Heart right ventricle (tissue), 16 donors: Measurements from ENCODE around the gene RAB34. TPM values are rescaled to one million over a fixed set of nuclear protein-coding genes. Genes with fewer than 3 reads are reported as not detected.

Experiments
- ATAC-seq, 8 donors: fragments of 200-7000 bp; cut with Tn5 transposase; one replicate each; pipeline ENCODE4 v1.9.1; 2020; ENCODE audit warnings: mild to moderate bottlenecking in 8 of 8, moderate library complexity in 8 of 8, moderate number of reproducible peaks in 1 of 8
- DNase-seq, 2 donors: peaks; one replicate each; pipeline ENCODE4 v3.0.0-alpha.2; 2020
- H3K27ac ChIP-seq, 10 donors: fragments of 200-600 bp; sonication (generic) in 2 of 10; one replicate each; pipeline versions ENCODE4 v1.5.0 to v1.8.0; 2020 to 2022; ENCODE audit warnings: mild to moderate bottlenecking in 3 of 10
- H3K27me3 ChIP-seq, 7 donors: fragments of 200-600 bp; one replicate each; pipeline ENCODE4 v1.8.0; 2021 to 2022; ENCODE audit warnings: mild to moderate bottlenecking in 2 of 7
- H3K36me3 ChIP-seq, 9 donors: fragments of 200-600 bp; sonication (generic) in 1 of 9; one replicate each; pipeline versions ENCODE4 v1.5.0 to v1.8.0; 2020 to 2022; ENCODE audit warnings: mild to moderate bottlenecking in 2 of 9
- H3K4me1 ChIP-seq, 9 donors: fragments of 200-600 bp; sonication (generic) in 1 of 9; one replicate each; pipeline versions ENCODE4 v1.5.0 to v1.8.0; 2020 to 2022; ENCODE audit warnings: mild to moderate bottlenecking in 4 of 9
- H3K4me3 ChIP-seq, 10 donors: fragments of 200-600 bp; sonication (generic) in 2 of 10; one replicate each; pipeline versions ENCODE4 v1.5.0 to v1.8.0; 2020 to 2022; ENCODE audit warnings: mild to moderate bottlenecking in 7 of 10, moderate library complexity in 2 of 10
- H3K9me3 ChIP-seq, 11 donors: fragments of 200-600 bp in 10 of 11; sonication (generic) in 2 of 11; one replicate each; pipeline versions ENCODE4 v1.5.0 to v1.8.0; 2013 to 2022; ENCODE audit warnings: mild to moderate bottlenecking in 2 of 11, control low read depth in 1 of 11, moderate library complexity in 1 of 11
- WGBS, 2 donors: extraction: QIAGEN DNeasy Blood & Tissue Kit; methylation state at CpG; one replicate each; pipeline ENCODE4 v1.1.7; 2013; ENCODE audit warnings: inconsistent platforms in 1 of 2; 5-methylcytosine and 5-hydroxymethylcytosine counted together
- intact Hi-C, 10 donors: fragments of 100-400 bp; cut with DNase I; formaldehyde crosslinking; loops; one replicate each; pipeline versions ENCODE4 v1.11.1 to v1.14.2; 2022
- polyA plus RNA-seq, 2 donors: library from polyadenylated mRNA; stranded (reverse); fragments of 200-250 nt; gene quantifications; one replicate each; pipeline ENCODE4 v1.2.3, GENCODE V29; 2013
- total RNA-seq, 10 donors: library from RNA; stranded (reverse); fragmentation: NEBNext Ultra II Directional in 3 of 10; extraction: Animal tissue kit (Norgen Biotek cat#: 25700) in 3 of 10; gene quantifications; one replicate each; pipeline versions ENCODE4 v1.2.1 to v1.2.4, GENCODE V29; 2021 to 2023
- TF ChIP-seq, protein P1 (sequence below), 9 donors: fragments of 200-600 bp; sonication (generic) in 2 of 9; IDR thresholded peaks; one replicate each; pipeline versions ENCODE4 v1.5.0 to v1.8.0; 2021 to 2022; ENCODE audit warnings: antibody characterized with exemption in 9 of 9, mild to moderate bottlenecking in 5 of 9, moderate library complexity in 1 of 9
- donor health status: Arrhythmogenic right ventricular cardiomyopathy.
- donor health status: ischemic (EF 13 %, LVEDD 7.1; RV severe dilation, severe dysfunction).
- donor health status: healthy with polysubstance abuse.
- donor health status: DM: no; HTN: yes; CAD: no.
- donor health status: DM: no; HTN: no; CAD: no.
- donor health status: ischemic (EF 25% LVEDD 6.9; RV normal size, moderate dysfunction).
- donor health status: ischemic (EF 25% LVEDD 5.7; RV mildly dilated, moderate dysfunction).
- donor health status: healthy.
- donor health status: DM: yes; HTN: yes; CAD: no.
- donor health status: Ischemic cardiomyopathy.
- donor health status: ischemic (EF 35%, LVEDD 5.7; RV mildly dilated, moderate dysfunction).
- donor health status: nonischemic (EF 11% LVEDD 7.7; RV severe dilation, severe dysfunction).
- donor health status: DM: yes; HTN: yes; CAD: no.
- donor health status: PGD.
- donor health status: ischemic (EF 29% LVEDD 5.4; RV normal size, mild dysfunction).
- donor health status: nonischemic (EF 23%, LVEDD 6.1; RV moderate dilation, normal function).

The RAB34 gene
- total and polyA plus RNA-seq, 12 donors: 7.0 to 37.3 (median 11.8) TPM

DNA sequence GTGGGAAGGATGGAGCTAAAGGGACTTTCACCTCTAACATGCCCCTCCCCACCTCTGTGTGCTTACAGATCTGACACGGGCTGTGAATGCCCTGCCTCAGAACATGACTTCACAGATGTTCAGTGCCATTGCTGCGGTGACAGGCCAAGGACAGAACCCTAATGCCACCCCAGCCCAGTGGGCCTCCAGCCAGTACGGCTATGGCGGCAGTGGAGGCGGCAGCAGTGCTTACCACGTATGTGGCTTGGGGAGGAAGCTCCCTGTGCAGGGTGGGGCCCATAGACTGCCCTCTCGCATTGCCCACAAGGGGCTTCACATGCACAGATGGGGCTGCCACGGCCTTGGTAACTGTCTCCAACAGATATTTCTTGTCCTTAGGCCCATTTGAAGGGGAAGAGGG is 17.4 kb downstream of the RAB34 start:
- Histone ChIP-seq H3K27ac (no peak overlapping the region), H3K9me3 (no peaks in the 10 kb centered on the region), H3K4me3 (no peak overlapping the region), H3K27me3 (no peaks in the 10 kb centered on the region), H3K36me3 (peaks cover 5 to 98% (median 81%) of the 10 kb centered on the region in 9 donors), H3K4me1 (no peaks in the 10 kb centered on the region)
- ATAC-seq: no peak
- 86 to 88% methylated on average over 8 of the region's 8 CpGs for WGBS, 2 donors
- intact Hi-C loops: loop anchor here in 2 of 10 donors (5.0 kb wide), 2 partner anchors 48 to 517 kb away; no protein-coding TSS in a partner anchor
- TF ChIP-seq, protein P1, sequence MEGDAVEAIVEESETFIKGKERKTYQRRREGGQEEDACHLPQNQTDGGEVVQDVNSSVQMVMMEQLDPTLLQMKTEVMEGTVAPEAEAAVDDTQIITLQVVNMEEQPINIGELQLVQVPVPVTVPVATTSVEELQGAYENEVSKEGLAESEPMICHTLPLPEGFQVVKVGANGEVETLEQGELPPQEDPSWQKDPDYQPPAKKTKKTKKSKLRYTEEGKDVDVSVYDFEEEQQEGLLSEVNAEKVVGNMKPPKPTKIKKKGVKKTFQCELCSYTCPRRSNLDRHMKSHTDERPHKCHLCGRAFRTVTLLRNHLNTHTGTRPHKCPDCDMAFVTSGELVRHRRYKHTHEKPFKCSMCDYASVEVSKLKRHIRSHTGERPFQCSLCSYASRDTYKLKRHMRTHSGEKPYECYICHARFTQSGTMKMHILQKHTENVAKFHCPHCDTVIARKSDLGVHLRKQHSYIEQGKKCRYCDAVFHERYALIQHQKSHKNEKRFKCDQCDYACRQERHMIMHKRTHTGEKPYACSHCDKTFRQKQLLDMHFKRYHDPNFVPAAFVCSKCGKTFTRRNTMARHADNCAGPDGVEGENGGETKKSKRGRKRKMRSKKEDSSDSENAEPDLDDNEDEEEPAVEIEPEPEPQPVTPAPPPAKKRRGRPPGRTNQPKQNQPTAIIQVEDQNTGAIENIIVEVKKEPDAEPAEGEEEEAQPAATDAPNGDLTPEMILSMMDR (IDR thresholded peaks at IDR 0.05): no peak
- DNase-seq: no peak

DNA sequence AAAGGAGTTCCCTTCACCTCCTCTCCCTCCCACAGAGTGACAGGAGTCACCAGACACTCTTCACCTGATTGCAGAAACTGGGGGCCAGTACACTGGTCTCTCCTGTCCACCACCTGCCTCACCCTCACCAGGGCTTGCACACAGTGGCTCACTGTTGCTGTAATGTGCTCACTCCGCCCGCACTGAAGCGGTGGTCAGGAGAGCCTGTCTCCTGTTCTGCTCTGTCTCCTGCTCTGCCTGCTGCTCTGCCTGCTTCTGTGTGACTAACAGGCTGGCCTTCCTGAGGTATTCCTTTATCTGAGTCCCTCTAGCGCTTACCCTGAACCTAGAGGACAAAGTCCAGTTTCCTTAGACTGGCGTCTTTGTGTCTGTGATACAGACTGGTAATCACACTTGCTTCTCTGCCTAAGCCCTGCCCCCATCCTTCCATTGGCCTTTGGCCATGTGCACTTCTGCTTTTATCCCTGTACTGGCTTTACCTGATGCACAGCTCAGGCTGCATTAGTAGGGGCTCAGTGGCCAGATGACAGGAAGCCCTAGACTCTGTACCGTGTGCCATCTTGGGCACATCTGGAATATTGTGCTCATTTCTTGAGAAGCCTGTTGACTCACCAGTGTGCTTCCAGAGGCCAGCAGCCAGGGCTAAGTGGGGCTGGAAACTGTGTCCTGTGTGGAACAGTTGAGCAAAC is 19.3 kb downstream of the RAB34 start:
- Histone ChIP-seq H3K27ac (no peak overlapping the region), H3K9me3 (no peaks in the 10 kb centered on the region), H3K36me3 (peaks cover 5 to 100% (median 96%) of the 10 kb centered on the region in 9 donors), H3K4me3 (no peak overlapping the region), H3K27me3 (no peaks in the 10 kb centered on the region), H3K4me1 (no peaks in the 10 kb centered on the region)
- WGBS, 2 donors: 89% methylated on average over 6 of the region's 6 CpGs
- DNase-seq (no peak), ATAC-seq (no peak)
- intact Hi-C loops: no loop called here
- TF ChIP-seq, protein P1 (IDR thresholded peaks at IDR 0.05): no peak

DNA sequence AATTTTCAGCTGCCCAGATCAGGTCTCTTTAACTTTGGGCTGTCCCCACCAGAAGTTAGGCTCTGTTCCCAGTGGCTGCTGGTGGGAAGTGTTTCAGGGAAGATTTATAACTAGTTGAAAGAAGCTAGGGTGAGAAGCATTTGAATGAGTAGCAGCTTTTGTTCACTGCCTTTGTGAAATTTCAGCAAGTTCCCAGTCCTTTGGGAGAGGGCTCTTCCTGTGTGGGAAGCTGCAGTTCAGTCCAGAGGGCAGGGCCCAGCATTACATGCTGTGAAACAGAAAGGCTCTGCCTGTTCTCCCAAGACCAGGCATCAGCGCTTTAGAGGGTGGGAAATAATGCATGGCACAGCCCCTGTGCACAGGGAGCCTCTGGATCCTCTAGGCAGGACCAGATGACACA is 23.8 kb downstream of the RAB34 start:
- DNase-seq (no peak), ATAC-seq (no peak)
- no peaks in the 10 kb centered on the region for H3K9me3 ChIP-seq
- no peak overlapping the region for H3K4me3 ChIP-seq
- TF ChIP-seq, protein P1 (IDR thresholded peaks at IDR 0.05): no peak
- intact Hi-C loops: no loop called here
- 89 to 92% methylated on average over 1 of the region's 1 CpG for WGBS, 2 donors
- H3K27ac ChIP-seq: no peak overlapping the region
- H3K4me1 ChIP-seq: no peaks in the 10 kb centered on the region
- peaks cover 16 to 100% (median 94%) of the 10 kb centered on the region in 9 donors for H3K36me3 ChIP-seq
- H3K27me3 ChIP-seq: no peaks in the 10 kb centered on the region

DNA sequence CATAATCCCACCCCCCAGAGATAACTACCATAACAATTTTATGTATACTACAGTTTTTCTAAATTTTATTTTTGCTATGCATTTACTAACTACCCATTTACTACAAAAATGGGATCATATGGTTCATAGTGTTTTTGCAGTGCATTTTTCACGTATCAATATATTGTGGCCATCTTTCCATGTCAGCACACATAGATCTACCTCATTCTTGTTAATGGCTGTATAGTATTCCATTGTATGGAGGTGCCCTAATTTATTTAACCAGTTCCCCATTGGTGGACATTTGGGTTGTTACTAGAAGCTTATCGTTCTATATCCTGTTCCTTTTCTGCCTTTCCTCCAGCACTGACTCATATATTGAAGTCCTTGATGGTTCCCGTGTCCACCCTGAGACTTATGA is 28.7 kb downstream of the RAB34 start:
- ATAC-seq: no peak
- Histone ChIP-seq H3K4me1 (peaks cover 0 to 4% (median 0%) of the 10 kb centered on the region in 9 donors), H3K36me3 (peaks cover 29 to 100% (median 97%) of the 10 kb centered on the region in 9 donors), H3K27me3 (no peaks in the 10 kb centered on the region), H3K27ac (no peak overlapping the region), H3K4me3 (no peak overlapping the region), H3K9me3 (no peaks in the 10 kb centered on the region)
- DNase-seq: no peak
- WGBS, 2 donors: 96 to 98% methylated on average over 3 of the region's 3 CpGs
- intact Hi-C loops: no loop called here
- TF ChIP-seq, protein P1 (IDR thresholded peaks at IDR 0.05): no peak
